Cerebellar cortex (tissue), 1 donor: ENCODE results near the gene MEF2B.

Experiments
- DNase-seq: peaks from one replicate; pipeline ENCODE4 v3.0.0-alpha.2; 2015; ENCODE audit warnings: low spot score

Gene MEF2B

GRCh38 chr19:19098703-19099632 lies 71.1 kb downstream of the MEF2B start:
- no peak for DNase-seq

GRCh38 chr19:19098084-19098702 lies 71.9 kb downstream of the MEF2B start:
- no peak for DNase-seq

GRCh38 chr19:19096641-19097627 lies 73.1 kb downstream of the MEF2B start:
- DNase-seq: no peak

- DNase-seq: no peak
Observed at GRCh38 chr19:19095691-19096090, 74.4 kb downstream of the MEF2B start.
